Activated CD4-positive, alpha-beta T cell treated with anti-CD3 and anti-CD28 coated beads, Interleukin-2, amount 50 U/mL, for 16 hours (primary cell): ENCODE data around the gene TIMP4.

ENCODE experiments used
- DNase-seq: peaks from one replicate; pipeline ENCODE4 v3.0.0-alpha.2; 2020

The TIMP4 gene

DNA sequence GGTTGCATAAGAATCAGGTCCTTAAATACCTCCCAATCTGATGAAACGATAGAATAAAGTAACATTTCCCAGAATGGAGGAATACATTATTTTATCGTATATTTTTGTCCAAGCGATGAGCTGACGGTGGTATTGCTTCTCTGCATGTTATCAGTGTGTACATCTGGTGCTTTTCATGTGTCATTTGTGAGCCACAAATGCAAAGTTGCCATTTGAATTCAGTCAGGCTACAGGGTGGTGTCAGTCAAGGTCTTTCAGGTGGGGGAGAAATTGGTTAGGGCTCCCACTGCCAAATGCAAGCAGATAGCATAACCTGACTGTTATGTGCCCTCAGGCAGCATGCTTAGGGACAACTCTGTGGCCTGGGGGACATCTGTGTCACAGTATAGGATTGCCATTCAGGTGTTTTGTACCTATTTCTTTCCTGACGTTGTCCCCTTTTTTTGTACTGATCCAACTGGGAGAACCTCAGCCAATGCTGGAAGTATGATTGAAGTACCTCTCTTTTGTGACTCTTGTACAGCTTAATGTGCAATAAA, 26.5 kb upstream of the TIMP4 start:
- no peak for DNase-seq

DNA sequence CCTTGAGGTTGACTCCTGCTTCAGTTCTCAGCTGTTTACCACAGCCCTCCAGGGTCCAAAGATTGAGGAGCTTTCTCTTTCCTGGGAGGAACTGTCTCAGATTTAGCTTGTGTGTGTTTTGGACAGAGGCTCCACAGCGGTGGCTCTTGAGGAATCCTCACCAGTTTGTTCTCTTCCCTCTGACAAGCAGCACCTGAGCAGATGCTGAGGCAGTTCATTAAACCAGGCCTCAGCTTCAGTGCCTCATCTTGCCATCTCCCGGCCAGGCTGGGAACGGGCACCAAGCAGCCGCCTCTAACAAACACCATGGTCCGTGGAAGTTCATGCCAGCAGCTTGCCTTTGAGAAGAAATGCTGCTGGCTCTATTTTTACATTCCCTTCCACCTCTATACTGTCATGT, 25.8 kb upstream of the TIMP4 start:
- DNase-seq: no peak

- no peak for DNase-seq
Measured at GRCh38 chr3:12182687-12183441, 24.2 kb upstream of the TIMP4 start.

DNA sequence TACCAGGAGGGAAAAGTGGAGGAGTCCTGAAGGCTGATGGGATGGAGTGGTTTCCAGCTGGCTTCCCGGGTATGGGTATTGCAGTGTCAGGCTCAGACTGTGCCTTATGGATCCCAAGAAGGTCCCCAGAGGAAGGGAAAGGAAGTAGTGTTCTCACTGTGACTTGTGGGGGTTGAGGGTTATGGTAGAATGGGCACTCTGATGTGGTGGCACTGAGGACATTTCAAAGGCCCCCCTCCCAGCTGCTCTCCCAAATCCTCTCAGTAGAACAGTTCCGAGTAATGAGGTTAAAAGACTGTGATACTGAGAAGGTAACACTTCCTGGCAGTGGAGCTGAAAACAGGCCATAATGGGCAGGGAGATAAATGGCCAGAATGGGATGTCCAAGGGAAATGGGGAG, 23.1 kb upstream of the TIMP4 start:
- no peak for DNase-seq

DNA sequence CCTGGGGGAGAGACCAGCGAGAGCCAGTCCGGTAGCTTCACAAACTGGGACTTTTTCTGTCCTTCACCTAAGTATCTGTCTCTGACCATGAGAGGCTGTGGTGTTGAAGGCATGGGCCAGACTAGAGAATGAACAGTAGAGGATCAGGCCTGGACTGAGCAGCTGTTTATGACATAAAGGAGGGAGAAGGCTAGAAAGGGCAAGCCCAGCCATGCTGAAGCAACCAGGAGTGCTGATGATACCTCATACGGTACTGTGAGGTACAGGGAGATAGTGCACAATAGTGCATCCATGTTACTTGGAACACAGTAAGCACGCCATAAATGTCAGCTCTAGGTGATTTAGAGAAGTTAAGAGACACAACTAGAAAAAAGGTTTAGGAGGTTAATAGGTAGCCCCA, 22.6 kb upstream of the TIMP4 start:
- DNase-seq: no peak

- DNase-seq: no peak
Measured at GRCh38 chr3:12180631-12181030, 21.9 kb upstream of the TIMP4 start.

GRCh38 chr3:12180218-12180617, 21.5 kb upstream of the TIMP4 start:
- DNase-seq: no peak

- peak; percentile 70 for DNase-seq
Measured at GRCh38 chr3:12179441-12179840, 20.7 kb upstream of the TIMP4 start.

- DNase-seq: no peak
Measured at GRCh38 chr3:12178091-12178820, 19.5 kb upstream of the TIMP4 start.

DNA sequence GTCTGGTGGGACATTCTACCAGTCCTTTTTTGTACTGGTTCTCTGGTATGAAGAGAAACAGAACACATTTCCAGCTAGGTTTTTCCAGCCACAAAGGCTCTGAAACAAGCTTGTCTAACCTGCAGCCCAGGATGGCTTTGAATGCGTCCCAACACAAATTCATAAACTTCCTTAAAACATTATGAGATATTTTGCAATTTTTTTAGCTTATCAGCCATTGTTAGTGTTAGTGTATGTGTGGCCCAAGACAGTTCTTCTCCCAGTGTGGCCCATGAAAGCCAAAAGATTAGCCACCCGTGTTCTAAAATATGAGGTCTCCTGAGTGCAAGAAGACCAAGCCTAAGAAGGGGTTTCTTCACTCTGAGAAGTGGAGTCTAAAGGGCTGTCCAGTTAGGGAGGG, 18.4 kb upstream of the TIMP4 start:
- DNase-seq: no peak

- DNase-seq: peak; percentile 46
Measured at GRCh38 chr3:12175844-12176453, 17.2 kb upstream of the TIMP4 start.

GRCh38 chr3:12175137-12175593, 16.5 kb upstream of the TIMP4 start:
- no peak for DNase-seq

GRCh38 chr3:12170207-12170606, 11.5 kb upstream of the TIMP4 start:
- DNase-seq: no peak

- DNase-seq: no peak
Measured at GRCh38 chr3:12165909-12166308, 7.2 kb upstream of the TIMP4 start.

GRCh38 chr3:12159227-12159601, 502 bp upstream of the TIMP4 start:
- no peak for DNase-seq

GRCh38 chr3:12157026-12157425, 1.7 kb downstream of the TIMP4 start:
- no peak for DNase-seq

DNA sequence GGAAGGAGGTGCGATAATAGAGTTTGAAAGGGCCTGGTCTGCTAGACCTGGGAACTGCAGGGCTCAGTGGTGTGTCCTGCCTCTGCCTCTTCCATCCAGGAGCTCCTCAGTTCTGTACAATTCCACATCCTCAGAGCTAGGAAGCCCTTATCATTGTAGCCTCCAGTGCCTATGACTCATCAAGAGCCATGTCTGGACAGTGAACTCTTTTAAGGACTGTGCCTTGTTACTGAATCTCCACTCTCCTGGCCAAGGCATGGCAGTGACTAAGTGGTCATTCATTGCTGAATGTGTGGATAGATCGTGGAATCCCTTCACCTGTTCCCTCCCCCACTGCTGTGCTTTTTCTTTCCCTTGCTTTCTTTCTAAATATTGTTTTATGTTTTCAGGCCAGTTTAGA, 2.9 kb downstream of the TIMP4 start:
- no peak for DNase-seq

DNA sequence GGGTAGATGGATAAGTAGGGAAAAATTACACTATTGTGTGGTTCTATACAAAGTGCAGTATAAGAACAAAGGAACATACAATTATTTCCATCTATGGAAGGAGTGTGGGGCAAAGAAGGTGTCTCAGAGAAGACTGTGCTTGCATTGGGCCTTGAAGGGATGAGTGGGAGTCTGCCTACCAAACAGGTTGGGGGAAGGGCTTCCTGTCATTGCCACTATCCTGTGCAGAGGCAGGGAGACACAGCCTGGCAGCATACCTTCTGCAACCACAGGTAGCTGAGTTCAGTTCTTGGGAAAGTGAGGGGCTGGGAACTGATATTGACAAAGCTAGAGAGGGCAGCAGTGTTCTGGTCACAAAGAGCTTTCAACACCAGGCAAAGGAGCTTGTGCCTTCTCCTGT, 3.4 kb downstream of the TIMP4 start:
- DNase-seq: no peak

DNA sequence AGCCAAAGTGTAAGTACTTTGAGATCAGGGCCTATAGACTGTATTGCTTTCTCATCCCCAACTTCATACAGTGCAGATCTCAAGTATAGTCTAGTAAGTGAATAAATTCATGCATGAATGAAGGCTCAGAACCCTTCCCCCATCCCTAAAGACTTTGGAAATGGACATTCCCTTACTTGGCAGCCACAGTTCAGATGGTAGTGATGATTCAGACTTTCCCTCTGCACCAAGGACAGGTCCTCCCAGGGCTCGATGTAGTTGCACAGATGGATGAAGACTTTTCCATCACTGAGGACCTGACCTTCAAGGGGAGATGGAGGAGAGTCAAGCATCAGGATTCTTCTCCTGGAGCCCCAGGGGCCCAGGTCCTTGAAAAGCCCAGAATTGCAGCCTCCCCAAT, 4.6 kb downstream of the TIMP4 start:
- DNase-seq: no peak

DNA sequence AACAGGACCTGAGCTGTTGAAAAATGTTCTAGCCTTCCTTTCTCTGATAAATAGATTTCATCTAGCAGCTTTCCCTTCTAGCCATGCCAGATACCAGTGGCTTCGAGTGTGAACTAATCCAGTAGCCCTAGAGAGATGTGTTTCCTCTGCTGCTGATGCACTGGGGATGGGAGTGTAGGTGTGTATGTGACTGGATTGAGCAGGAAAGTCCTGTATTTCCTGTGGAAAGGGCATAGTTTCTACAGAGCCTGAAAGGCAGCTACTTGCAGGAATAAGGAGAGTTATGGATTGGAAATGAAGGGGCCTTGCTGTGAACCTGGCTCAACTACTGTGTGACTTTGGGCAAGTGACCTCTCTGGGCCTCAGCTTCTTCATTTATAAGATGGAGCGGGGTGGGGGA, 8.6 kb downstream of the TIMP4 start:
- DNase-seq: no peak

DNA sequence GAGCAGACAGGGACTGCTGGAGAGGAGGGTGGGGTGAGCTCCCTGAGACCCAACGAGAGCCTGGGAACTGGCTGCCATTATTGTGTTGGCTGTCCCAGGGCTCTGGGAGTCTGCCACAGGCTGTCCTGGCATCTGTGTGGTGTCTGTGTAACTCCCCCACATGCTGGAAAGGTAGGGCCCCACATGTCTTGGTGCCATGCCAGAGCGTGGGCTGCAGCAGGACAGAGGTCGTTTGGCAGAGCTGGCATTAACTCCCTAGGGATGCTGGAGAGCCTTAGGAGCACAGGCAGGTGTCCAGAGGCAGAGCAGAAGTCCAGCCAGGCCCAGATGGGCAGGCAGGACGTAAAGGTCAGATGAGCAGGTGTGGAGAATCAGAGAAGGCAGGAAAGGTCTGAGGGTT, 9.7 kb downstream of the TIMP4 start:
- no peak for DNase-seq

DNA sequence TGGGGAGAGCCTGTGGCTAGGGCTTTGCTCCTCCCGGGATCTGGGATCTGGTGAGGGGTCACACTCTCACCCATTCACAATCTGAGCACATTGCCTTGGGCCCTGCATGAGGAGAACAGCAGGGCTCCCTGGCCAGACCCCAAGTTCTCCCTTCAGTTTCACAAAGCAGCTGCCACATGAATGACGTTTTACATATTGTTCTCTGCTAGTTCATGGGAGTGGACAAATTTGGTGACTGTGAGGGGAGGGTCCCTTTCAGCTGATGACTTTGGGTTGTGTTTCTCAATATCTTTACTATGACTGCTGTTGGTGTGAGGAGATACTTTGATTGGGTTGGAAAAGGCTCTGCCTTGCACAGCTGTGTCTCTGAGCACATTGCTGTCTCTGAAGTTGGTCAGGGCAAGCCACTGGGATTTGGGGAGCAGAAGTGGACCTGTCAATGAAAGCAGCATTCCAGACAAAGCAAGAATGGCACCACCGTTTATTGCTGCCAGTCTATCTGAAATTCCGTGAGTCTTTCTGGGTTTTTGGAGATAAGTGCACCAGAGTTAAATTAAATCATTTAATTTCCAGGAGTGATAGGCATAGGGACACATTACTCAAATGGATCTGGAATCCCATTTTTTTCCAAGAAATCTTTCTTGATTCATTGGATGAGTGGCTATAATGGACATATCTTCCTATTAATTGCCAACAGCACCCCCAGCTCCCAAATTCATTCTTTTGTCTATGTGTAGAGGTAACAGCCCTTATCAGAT, 10.3 kb downstream of the TIMP4 start:
- no peak for DNase-seq
